NCI-H146 (cell line): Measurements from ENCODE around the gene GFRA4.

Source experiments
- DNase-seq: peaks from one replicate; lab custom pipeline; 2025; lab: John Stamatoyannopoulos, UW

GFRA4 gene

DNA sequence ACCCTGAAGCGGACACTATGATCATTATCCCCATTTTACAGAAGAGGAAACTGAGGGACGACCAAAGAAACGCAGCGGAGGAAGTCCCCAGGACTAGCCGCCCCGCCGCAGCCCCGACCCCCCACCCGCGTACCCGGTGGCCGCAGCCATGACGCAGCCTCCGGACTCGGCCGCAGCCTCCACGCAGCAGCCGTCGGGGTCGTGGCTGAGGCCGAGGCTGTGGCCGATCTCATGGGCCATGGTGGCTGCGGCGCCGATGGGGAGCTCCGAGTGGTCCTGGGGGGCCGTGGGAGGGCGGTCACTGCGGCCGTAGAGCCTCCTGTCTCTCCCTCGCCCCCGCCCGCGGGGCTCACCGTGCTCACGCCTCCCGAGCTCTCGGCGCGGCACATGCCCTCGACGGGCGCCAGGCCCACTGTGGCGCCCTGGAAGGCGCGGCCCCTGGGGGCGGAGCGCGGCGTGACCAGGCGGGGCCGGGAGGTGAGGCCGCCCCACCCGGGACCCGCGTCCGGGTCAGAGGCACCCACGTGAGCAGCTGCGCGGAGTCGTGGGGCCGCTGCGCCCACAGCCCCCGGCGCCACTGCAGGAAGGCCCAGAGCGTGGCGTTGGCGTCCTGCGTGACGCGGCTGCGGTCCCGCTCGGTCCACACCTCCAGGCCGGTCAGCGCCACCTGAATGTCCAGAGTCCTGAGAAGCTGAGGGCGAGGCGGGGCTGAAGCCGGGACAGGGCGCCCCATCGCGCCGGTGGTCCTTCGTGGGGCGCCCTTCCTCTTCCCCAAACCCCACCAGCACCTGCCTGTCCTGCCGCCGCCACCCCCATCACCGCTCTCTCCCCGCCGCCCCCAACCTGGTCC lies 10.2 kb upstream of the GFRA4 start:
- no peak for DNase-seq

DNA sequence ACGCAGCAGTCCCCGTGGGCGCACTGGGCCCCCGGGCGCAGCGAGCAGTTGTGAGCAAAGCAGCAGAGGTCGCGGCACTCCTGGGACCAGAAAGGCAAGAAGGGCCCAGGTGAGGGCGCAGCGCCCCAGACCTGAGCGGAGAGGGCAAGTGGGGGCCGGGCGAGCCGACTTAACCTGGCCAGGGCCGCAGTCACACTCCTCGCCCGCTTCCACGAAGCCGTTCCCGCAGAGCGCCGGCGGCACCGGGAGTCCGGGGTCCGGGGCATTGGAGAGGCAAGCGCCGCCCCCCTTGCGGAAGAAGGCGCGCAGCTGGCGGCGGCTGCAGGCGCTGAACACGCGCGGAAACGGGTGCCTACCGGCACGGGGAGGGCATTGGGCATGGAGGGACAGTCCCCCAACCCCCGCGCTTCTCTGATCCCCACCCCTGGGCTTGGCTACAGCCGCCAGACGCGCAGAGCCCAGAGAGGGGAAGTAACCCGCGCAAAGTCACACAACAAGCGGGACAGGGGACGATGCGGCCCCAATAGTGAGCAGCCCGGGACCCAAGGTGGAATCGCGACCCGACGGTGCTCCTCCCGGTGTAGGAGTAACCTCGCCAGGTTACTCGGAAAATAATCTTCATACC lies 9.5 kb upstream of the GFRA4 start:
- peak; percentile 32 for DNase-seq

DNA sequence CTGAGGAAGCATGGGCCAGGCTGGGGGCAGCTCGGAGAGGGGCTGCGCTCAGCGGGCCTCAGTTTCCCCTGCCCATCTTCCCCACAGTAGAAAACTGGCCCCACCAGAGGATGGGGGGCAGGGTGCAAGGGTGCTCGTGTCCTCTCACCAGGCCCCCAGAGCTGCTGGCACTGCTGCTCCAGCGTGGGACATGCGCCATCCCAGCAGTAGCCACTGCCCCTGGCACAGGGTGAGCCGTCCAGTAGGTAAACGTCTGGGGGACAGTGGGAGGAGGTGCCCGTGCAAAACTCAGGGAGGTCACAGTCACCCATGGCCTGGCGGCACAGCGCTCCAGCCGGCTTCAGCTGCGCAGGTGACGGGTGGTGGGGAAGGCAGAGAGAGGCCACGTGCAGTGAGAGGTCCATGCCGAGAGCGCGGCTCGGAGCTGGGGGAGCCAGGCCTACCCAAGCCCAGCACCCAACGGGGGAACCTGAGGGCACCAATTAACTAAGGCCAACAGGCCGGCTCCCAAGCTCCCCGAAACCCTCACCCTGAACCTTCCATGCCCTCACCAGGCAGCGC lies 8.9 kb upstream of the GFRA4 start:
- peak; percentile 24 for DNase-seq

DNA sequence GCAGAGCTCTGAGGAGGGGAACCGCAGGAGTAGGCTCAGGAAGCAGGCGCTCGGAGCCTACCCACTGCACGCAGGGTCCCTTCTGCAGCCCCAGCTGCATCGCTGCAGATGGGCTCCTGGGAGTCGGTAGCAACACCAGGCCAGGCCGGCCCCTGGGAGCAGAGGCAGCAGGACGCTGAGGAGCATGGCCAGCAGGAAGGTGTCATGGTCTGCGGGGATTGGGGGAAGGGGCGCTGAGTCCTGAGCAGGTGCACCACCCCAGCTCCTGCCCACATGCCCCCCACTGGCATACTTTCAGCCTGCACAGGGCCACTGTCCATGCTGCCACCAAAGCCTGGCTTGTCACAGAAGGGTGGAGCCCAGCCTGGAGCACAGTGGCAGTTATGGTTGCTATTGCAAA lies 7.7 kb upstream of the GFRA4 start:
- no peak for DNase-seq

DNA sequence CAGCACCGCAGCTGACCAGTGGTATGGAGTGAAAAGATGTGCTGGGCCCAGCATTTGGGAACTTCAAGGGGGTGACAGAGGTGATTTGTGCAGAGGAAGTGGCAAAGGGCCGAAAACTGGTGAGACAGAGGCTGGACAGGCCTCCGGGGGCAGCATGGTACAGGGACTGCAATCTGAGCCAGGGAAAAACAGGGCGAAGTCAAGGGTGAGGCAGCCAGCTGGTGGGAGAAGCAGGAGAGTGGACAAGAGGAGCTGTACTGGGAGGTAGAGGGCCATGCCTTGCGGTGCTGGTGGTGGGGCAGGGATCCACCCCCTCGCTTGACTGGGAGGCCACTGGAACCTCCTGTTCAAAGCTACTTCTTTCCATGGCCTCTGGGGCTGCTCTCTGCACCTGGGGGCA lies 7.3 kb upstream of the GFRA4 start:
- DNase-seq = peak; percentile 12

DNA sequence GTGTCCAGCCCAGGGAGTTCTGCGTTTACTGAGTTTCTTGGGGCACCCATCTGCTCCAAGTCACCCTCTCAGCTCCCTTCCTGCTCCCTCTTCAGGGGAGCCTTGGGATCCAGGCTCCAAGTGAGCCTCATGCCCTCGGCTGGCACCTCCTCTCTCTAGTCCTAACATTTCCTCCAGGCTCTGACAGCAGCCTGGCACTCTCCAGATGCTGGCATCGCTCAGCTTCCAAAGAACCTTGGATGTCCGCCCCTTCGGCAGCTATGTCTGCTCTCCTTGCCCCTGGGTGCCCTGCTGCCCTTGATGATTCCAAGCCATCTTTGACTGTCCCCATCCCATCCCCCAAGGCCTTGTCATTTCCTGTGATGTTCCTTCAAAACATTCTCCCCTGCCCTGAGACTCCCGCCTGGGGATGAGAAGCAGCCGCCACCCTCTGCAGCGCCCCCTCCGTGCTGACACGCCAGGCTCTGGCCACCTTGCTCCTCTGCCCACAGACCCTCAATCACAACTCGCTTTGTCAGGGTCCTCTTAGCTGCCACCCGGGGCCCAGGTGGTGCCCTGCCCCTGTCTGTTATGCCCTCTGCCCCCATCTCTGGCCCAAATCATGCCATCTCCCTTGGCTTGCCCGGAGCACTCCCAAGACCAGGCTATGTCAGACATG lies 6.6 kb upstream of the GFRA4 start:
- no peak for DNase-seq

DNA sequence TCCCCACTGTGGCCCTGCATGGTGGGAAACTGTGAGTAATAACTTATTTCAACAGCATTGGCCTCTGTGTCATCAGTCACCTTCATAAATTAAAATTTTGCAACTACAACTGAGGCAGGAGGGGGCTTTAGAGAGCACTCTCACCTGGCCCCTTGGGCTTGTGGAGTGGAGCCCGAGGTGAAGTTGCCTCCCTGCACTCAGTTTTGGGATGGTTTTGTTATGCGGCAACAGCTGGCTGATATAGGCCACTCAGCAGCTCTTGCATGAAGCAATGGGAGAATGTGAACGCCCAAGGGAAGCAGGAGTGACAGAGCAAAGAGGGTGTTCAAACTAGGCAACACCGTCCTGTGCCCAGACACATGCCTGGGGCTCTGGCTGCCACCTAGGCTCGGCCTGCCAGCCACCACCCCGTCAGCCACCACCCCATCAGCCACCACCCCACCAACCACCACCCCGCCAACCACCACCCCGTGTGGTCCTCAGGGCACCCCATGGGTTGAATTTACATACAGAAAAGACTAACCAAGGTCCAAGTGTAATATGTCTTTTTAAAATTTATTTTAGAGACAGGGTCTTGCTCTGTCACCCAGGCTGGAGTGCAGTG lies 4.3 kb upstream of the GFRA4 start:
- no peak for DNase-seq

DNA sequence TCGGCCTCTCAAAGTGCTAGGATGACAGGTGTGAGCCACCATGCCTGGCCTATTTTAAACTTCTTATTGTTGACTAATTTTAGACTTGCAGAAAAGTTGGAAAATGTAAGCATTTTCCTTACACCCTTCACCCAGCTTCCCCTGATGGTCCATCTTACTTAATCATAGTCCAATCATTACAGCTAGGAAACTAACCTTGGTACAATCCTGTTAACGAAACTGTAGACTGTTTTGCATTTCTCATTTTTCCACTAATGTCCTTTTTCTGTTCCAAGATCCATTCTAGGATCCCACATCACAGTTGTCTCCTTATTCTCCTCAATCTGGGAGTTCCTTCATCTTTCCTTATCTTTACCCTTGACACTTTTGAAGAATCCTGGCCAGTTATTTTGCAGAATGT lies 659 bp upstream of the GFRA4 start:
- no peak for DNase-seq

DNA sequence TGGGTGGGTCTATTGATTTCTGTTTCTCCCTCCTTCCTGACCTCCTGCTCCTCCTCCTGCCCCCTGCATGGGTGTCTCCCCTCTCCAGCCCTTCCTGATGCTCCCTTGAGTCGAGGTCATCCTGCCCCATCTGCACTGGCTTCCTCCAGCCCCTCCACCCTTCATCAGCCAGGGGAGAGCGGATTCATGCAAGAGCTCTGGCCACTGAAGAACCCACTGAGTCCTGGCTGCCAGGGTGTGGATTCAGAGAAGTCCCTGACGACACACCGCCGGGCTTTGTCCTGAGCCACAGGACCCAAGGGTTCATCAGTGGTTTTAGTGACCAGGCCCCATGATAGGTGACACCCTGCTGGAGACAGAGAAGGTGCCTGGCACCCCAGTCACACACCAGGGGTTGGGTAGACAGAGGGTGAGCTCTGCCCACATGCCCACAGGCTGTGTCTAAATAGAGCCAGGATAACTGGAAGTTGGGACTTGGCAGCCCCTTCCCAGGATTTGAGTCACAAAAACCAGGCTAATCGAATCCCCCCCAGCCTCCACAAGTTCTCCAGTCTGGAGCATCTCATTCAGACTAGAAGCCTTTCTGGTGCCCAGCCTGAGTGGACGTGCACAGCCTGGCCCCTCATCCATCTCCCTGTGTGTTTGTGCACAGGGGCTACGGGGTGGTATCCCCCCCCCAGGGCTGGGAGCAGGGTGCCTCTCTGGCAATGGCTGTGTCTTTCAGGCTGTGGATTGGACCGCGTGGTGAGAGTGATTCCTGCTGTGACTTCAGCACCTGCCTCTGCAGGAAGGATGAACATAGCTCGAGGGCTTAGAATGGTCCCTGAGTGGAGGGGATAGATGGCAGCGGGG lies 1.2 kb downstream of the GFRA4 start:
- peak; percentile 60 for DNase-seq

DNA sequence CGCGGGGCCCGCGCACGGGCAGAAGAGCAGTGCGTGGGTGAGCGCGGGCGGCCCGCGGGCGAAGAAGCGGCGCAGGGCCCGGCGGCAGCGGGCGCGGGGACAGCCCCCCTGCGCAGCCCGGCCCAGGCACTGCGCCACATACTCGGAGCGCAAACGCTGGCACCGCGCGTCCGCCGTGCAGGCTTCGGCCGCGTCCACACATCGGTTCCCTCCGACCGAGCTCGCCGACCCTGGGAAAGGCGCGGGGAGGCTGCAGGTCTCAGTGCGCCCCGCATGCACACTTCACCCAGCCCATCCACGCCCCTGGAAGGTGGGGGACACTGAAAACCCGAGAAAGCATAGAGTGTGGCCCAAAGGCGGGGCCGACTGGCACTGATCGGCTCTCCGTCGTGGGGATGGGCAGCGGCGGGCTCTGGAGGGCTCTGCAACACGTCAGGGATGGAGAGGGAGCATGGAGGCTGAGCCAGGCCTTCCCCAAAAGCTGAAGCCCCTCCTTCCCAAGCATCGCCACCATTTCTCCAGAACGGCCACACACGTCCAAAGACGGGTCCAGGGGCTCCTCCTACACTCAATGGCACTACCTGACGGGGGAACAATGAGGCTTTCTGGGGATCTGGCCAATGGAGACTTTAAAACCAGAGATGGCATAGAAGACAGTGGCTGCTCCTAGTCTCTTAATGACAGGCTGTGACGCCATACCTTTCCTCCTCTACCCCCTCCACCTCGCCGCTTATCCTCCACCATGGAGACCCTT lies 2.0 kb downstream of the GFRA4 start:
- DNase-seq = no peak

DNA sequence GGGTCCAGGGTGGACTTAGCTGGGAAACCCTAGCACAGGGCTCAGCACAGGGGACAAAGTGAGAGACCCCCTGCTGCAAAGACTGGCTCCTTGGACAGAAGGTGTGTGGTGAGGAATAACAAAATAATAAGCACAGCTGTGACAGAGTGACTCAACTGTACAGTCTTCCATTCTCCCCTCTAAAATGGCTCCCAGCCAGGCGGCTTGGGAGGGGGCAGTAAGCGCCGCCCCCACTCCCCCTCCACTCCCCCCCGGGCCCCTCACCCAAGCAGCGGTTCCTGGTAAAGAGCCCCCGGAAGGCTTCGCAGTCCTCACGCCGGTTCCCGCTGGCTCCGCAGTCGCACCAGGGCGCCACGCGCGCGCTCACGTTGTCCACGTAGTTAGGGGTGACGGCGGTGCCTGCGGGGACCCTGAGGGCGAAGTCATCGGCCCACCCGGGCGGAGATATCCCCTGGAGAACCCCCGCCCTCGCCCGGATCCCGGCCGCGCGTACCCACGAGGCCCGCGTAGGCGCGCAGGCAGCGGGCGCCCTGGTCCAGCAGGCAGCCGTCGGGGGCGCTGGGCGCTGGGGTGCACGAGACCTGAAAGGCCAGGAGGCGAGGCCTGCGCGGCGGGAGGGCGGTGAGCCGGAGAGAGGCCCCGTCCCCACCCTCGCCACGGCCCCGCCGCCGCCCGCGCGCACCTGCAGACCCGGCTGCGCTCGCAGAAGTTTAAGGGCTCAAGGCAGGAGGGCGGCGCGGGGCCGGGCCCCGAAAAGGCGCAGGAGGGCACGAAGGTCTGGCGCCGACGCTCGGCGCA lies 2.7 kb downstream of the GFRA4 start:
- DNase-seq = peak; percentile 37

DNA sequence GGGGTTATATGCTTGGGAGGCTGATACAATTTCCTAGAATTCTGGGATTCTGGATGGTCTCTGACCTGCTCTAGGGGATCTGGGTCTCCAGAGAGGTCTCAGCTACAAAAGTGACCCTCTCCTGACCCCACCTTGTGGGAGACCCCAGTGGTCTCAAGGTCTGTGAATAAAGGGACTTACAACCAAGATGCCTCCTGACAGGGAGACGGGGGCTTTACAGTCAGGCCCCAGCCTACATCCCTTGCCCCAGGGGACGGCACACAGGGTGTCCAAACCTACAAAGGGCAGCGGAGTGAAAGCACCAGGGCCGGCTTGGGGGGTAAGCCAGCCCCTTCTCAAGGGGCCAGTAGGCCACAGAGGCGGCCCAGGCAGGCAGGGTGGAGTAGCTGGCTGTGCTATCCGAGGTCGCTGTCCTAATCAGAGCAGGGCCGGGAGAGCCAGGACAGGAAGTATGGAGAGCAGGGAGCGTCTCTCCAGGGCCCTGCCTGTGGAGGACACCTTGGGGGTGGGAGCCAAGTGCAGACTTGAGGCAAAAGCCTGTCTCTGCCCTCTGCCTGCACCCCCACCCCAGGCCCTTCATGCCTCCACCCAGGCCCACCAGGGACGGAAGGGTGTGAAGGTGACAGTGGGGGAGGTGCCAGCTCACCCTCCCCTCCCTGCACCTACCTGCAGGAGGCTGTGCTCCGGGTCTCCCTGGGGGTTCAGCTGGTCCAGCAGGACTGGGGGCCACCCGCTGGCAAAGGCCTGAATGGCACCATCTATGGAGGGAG lies 3.5 kb downstream of the GFRA4 start:
- DNase-seq = no peak

DNA sequence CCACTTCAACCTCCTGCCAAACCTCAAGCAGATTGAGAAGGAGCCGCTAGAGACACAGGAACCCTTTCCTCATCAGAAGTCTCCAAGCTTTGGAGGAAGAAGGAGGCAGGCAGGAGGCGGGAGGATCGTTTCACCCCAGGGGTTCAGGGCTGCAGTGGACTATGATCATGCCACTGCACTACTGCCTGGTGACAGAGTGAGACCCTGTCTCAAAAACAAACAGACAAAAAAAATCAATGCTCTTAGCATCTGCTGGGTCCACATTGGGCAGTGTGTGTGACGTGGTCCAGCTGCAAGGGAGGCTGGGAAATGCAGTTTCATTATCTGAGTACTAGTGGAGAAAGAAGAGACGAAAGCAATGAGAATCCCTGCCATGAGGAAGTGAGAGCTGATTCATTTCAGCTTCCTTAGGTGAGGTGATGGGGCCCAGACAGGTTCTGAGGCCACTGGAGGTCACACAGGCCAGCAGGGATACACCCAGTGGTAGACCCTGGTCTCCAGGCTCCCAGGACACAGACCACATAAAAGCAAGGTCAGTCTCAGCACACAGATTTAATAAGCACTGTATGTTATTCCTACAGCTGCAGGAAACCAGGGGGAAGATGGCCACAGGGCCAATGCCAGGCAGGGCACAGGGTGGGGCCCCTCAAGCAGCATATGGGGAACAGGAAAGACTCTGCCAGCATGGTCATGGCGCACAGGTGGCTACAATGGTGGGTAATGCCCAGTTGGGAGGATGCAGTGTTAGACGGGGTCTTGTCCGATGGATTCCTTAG lies 4.3 kb downstream of the GFRA4 start:
- peak; percentile 20 for DNase-seq

DNA sequence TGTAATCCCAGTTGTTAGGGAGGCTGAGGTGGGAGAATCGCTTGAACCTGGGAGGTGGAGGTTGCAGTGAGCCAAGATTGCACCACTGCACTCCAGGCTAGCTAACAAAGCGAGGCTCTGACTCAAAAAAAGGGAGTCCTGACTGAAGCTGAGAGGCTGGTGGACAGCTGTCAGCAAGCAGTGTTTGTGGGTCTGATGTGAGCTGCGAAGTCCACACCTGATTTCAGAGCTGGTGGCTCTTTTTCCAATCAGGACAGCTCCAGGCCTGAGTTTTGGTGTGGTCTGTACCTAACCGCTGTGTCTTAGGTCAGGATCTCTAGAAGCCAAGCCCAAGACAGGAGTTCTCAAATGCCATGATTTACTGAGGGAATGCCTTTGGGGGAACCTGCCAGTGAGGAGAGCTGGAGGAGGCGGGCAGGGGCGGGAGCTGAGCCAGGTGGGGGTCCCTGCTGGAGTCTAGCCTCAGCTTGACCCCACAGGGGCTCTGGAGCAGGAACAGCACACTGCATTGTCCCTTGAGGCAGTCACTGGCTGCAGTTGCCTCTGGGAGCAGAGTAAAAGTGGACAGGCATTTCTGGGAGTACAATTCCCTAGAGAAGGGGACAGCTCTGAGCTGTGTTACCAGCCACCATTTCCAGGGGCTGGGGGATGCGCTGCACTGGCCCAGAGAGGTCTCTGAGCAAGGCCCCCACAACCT lies 5.0 kb downstream of the GFRA4 start:
- no peak for DNase-seq

DNA sequence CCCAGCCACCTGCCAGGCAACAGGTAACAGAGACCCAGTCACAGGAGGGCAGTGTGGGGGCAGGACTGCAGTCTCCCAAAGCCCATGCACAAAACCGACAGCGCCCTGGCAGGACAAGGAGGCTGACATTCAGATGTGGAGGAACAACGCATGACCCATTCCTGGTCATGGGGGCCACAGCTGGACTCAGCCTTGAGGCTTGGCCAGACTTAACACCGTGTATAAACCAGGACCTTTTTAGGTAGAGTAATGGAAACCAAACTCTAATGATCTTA lies 8.1 kb downstream of the GFRA4 start:
- no peak for DNase-seq

DNA sequence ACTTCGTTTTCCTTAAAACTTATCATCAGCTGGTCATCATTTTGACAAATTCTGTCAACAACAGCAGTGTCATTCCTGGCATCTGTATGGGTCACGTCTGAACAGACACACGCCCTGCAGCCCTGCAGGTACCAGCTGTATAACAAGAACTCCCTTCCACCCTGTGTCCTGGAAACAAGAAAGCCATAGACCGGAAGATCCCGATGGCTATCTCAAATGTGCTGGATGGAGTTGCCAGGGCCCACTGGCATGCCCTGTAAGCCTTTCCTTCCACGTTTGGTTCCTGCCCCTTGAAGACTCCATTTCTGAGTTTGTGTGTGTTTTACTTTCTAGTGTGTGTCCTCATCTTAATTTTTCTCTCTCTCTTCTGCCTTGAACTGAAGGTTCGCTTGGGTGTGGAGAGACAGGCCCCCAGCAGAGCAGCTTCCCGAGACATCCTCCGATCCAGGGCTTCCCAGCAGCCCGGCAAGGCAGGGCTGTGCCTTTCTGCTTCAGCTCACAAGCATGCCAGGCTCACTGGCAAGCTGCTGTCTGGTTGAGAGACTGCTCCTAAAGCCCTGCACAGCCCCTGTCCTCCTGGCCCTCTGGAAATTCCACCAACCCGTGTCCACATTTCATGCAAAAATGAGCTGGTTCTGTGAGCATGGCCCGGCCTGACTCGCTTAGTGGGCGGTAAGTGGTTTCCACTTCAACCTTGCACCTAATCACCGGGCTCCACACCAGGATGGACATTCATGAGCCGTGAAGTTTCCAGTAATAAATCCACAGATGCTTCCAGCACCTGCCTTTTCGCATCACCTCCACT lies 8.7 kb downstream of the GFRA4 start:
- DNase-seq = no peak

DNA sequence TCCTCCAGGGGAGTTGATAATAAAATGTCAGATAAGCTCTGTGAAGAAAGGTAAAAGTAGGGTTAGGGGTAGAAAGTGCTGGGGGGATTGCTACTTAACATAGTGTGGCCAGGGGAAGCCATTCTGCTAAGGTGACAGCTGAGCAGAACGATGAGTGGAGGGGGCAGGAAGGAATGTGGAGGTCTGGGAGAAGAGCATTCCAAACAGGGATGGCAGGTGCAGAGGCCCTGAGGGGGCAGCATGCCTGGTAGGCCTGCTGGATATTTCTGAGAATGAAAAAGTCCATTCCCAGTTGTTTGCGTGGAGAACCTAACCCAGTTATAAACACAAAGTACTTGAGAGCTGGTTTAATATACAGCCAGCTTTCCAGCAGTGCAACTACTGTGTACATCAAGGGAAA lies 9.3 kb downstream of the GFRA4 start:
- no peak for DNase-seq
